AG09319 (cell line): ENCODE results near the gene DHRS3.

ENCODE experiments used
- DNase-seq: peaks from one replicate; pipeline ENCODE4 v3.0.0-alpha.2; 2010; ENCODE audit warnings: low read depth; ENCODE audit errors: extremely low read depth
- TF ChIP-seq, protein P1 (sequence below): IDR thresholded peaks from 2 replicates; pipeline ENCODE4 v1.5.1; 2011; ENCODE audit warnings: low read depth, mild to moderate bottlenecking, inconsistent platforms, low read length, moderate library complexity

The DHRS3 gene

DNA sequence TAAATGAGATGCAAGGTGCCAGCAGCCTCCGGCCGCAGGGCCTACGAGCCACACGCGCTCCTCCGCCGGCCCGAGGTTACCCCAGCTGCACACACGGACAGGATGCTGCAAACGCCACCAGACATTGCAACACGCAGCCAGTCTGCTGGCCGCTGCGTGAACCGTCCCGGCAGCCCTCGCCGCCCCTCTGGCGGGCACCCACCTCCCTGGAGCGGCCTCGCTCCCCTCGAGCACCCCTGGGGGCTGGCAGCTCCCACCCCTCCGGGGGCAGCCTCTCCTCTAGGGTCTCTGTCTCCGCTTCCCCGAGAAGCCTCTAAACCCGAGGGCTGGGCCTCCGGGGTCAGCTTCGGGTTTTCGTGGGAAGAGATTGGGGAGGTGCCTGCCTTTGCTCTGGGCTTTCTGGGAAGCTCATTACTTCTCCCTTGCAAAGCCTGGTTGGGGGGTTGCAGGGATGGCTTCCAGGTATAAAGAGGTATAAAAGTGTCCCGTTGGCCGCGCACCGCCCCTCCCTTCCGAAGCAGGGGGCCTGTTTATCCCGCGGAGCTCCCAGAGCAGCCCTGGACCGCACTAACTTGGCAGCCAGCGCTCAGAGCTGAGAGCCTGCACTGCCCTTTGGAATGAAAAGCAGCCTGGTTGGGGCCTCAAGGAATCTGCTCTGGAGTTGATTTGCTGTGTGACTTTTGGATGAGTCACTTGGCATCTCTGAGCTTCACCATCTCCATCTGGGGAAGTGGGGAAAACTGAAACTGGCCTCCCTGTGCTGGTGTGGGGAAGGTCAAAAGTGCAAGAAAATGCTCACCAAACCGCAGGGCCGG lies 21.8 kb downstream of the DHRS3 start:
- TF ChIP-seq, protein P1, sequence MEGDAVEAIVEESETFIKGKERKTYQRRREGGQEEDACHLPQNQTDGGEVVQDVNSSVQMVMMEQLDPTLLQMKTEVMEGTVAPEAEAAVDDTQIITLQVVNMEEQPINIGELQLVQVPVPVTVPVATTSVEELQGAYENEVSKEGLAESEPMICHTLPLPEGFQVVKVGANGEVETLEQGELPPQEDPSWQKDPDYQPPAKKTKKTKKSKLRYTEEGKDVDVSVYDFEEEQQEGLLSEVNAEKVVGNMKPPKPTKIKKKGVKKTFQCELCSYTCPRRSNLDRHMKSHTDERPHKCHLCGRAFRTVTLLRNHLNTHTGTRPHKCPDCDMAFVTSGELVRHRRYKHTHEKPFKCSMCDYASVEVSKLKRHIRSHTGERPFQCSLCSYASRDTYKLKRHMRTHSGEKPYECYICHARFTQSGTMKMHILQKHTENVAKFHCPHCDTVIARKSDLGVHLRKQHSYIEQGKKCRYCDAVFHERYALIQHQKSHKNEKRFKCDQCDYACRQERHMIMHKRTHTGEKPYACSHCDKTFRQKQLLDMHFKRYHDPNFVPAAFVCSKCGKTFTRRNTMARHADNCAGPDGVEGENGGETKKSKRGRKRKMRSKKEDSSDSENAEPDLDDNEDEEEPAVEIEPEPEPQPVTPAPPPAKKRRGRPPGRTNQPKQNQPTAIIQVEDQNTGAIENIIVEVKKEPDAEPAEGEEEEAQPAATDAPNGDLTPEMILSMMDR: no peak
- peak; percentile 97 for DNase-seq

DNA sequence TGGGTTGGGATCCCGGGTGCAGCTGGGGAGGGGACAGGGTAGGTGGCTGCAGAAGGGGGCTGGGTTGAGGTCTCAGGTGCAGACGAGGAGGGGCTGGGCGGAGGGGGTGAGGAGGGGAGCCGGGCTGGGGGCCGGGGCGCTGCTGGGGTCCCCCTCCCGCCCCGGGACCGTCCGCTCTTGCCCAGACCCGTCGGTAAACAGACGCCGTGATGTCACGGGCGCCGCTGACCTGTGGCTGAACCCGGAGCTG lies 22.3 kb downstream of the DHRS3 start:
- TF ChIP-seq, protein P1: no peak
- no peak for DNase-seq

DNA sequence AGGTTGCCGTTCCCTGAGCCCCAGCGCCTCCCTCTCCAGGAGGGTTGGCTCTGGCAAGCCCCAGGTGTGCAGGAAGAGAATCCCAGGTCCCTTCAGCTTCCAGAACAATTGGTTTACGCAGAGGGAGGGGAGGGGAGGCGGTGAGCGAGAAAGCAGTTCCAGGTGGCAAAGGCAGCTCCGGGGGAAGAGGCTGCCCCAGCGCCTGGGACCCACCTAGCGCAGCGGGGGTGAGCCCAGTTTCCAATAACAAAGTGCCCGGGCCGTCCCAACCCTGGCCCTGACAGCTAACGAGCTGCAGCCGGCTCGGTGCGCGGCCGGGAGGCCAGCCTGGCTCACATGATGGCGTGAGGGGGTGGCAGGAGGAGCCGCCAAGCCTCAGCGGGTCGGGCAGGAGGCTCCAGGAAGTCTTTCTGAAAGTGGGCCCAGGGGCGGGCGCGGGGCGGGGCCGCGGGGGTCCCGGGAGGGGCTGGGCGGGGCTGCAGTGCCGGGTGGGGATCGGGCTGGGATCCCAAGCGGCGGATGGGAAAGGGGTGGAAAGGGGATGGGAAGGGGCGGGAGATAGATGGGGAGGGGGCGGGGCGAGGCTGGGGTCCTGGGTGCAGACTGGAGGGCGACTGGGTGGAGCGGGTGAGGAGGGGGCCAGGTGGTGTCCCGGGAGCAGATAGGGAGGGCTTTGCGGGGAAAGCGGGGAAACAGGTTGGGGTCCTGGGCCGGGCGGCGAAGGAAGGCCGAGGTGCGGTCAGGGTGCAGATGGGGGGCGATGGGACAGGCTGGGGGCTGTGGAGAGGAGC lies 22.8 kb downstream of the DHRS3 start:
- TF ChIP-seq, protein P1: no peak
- no peak for DNase-seq

DNA sequence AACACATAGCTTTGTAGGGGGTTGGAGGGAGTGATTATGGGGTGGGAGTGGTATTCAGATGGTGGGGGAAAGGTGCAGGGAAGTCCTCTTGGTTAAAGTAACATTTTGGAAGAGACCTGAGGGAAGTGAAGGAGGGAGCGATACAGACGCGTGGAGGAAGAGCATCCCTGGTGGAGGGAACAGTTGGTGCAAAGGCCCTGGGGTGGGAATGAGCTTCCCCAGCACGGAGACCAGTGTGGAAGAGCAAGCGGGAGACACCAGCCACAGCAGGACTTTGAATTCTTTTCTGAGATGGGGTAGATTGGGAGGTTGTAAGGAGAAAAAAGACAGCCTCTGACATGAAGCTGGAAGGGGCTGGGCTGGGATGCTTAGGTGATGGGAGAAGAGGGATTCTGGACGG lies 23.5 kb downstream of the DHRS3 start:
- no peak for DNase-seq
- TF ChIP-seq, protein P1: no peak

DNA sequence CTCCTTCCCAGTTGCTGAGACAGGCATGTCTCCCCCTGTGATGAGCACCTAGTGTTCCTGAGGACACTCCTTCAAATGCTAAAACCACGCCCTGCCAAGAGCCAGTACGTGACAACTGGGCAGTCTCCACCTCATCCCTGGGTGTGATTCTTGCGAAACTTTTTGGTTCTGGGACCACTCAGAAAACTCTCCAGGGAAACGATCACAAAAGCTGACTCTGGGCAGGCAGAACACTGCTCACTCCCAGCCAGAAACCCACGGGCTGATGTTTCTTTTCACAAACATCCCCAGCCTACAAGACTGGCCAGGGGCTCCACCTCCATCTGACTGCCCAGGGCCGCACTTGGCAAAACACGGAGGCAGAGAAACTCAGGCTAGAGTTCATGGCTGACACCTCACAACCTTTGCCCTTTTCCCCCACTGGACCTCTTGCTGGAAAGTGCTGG lies 24.4 kb downstream of the DHRS3 start:
- DNase-seq: no peak
- TF ChIP-seq, protein P1: no peak

GRCh38 chr1:12592496-12592895 lies 25.5 kb downstream of the DHRS3 start:
- DNase-seq: no peak
- TF ChIP-seq, protein P1: no peak

- DNase-seq: no peak
- TF ChIP-seq, protein P1: no peak
Observed at GRCh38 chr1:12591267-12591938, 26.6 kb downstream of the DHRS3 start.
